ENCODE data around the gene SPATA3.

The SPATA3 gene

DNA sequence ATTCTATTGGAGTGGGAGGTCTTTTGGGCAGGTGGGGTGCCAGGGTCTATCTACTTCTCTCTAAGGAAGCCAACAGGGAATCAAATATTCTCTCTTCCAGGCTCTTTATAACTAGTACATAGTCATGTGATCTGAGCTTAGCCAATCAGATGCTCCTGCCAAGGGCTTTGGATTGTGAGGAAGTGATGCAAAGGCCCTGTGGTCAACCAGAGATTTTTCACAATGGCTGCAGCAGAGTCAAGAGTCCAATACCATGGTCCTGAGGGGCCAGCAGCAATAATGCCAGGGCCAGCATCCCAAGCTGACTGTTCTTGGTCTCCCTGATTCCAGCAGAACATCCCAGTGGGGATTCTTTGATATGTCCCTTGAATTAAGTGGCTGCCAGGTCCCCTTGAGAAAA is 33.0 kb downstream of the SPATA3 start:
- no peaks in the 10 kb centered on the region for H3K4me1 ChIP-seq (ENCODE audit: low read length)
- no peaks in the 10 kb centered on the region for H3K9me3 ChIP-seq (ENCODE audit: insufficient read depth, low read length)
- no peak overlapping the region for H3K9ac ChIP-seq (ENCODE audit: low read length)
- H4K20me1 ChIP-seq (ENCODE audit: insufficient read depth, low read length): no peaks in the 10 kb centered on the region
- H3K27me3 ChIP-seq (ENCODE audit: low read depth, low read length): no peaks in the 10 kb centered on the region
- H3K79me2 ChIP-seq (ENCODE audit: low read length): no peaks in the 10 kb centered on the region
- TF ChIP-seq, protein P1, sequence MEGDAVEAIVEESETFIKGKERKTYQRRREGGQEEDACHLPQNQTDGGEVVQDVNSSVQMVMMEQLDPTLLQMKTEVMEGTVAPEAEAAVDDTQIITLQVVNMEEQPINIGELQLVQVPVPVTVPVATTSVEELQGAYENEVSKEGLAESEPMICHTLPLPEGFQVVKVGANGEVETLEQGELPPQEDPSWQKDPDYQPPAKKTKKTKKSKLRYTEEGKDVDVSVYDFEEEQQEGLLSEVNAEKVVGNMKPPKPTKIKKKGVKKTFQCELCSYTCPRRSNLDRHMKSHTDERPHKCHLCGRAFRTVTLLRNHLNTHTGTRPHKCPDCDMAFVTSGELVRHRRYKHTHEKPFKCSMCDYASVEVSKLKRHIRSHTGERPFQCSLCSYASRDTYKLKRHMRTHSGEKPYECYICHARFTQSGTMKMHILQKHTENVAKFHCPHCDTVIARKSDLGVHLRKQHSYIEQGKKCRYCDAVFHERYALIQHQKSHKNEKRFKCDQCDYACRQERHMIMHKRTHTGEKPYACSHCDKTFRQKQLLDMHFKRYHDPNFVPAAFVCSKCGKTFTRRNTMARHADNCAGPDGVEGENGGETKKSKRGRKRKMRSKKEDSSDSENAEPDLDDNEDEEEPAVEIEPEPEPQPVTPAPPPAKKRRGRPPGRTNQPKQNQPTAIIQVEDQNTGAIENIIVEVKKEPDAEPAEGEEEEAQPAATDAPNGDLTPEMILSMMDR (IDR thresholded peaks at IDR 0.05; ENCODE audit: low read depth, low read length): no peak
- no peak for TF ChIP-seq EZH2phosphoT487 (IDR thresholded peaks at IDR 0.05; ENCODE audit: low read depth)
- no peak overlapping the region for H3K4me3 ChIP-seq (ENCODE audit: low read length)
- H3K36me3 ChIP-seq (replicated peaks; ENCODE audit: low read depth, low read length): no peaks in the 10 kb centered on the region
- H3K4me2 ChIP-seq (ENCODE audit: low read length): no peak overlapping the region
- H2AFZ ChIP-seq (ENCODE audit: low read depth, low read length): no peak overlapping the region
- no peak overlapping the region for H3K27ac ChIP-seq (ENCODE audit: low read length)

- Histone ChIP-seq H3K79me2 (ENCODE audit: low read length) (no peaks in the 10 kb centered on the region), H3K9ac (ENCODE audit: low read length) (no peak overlapping the region), H2AFZ (ENCODE audit: low read depth, low read length) (no peak overlapping the region), H3K4me1 (ENCODE audit: low read length) (peaks cover 4% of the 10 kb centered on the region; the same call in 1 of the 2 replicates), H3K27ac (ENCODE audit: low read length) (no peak overlapping the region), H4K20me1 (ENCODE audit: insufficient read depth, low read length) (no peaks in the 10 kb centered on the region), H3K9me3 (ENCODE audit: insufficient read depth, low read length) (no peaks in the 10 kb centered on the region), H3K36me3 (replicated peaks; ENCODE audit: low read depth, low read length) (no peaks in the 10 kb centered on the region), H3K4me3 (ENCODE audit: low read length) (no peak overlapping the region), H3K27me3 (ENCODE audit: low read depth, low read length) (no peaks in the 10 kb centered on the region), H3K4me2 (ENCODE audit: low read length) (no peak overlapping the region)
- TF ChIP-seq, protein P1 (IDR thresholded peaks at IDR 0.05; ENCODE audit: low read depth, low read length): no peak
- no peak for TF ChIP-seq EZH2phosphoT487 (IDR thresholded peaks at IDR 0.05; ENCODE audit: low read depth)
Measured at GRCh38 chr2:231029563-231029962, 33.6 kb downstream of the SPATA3 start.

GRCh38 chr2:231030725-231031124 is 34.8 kb downstream of the SPATA3 start:
- Histone ChIP-seq H4K20me1 (ENCODE audit: insufficient read depth, low read length) (no peaks in the 10 kb centered on the region), H3K9ac (ENCODE audit: low read length) (no peak overlapping the region)

GRCh38 chr2:231032575-231033140 is 36.7 kb downstream of the SPATA3 start:
- no peak overlapping the region for H3K4me2 ChIP-seq (ENCODE audit: low read length)
- peaks cover 4% of the 10 kb centered on the region; the same call in 1 of the 2 replicates for H3K4me1 ChIP-seq (ENCODE audit: low read length)
- no peak overlapping the region for H2AFZ ChIP-seq (ENCODE audit: low read depth, low read length)
- no peaks in the 10 kb centered on the region for H4K20me1 ChIP-seq (ENCODE audit: insufficient read depth, low read length)
- no peaks in the 10 kb centered on the region for H3K27me3 ChIP-seq (ENCODE audit: low read depth, low read length)
- no peaks in the 10 kb centered on the region for H3K36me3 ChIP-seq (replicated peaks; ENCODE audit: low read depth, low read length)
- no peak overlapping the region for H3K4me3 ChIP-seq (ENCODE audit: low read length)
- H3K9ac ChIP-seq (ENCODE audit: low read length): no peak overlapping the region
- no peaks in the 10 kb centered on the region for H3K9me3 ChIP-seq (ENCODE audit: insufficient read depth, low read length)
- no peak for TF ChIP-seq EZH2phosphoT487 (IDR thresholded peaks at IDR 0.05; ENCODE audit: low read depth)
- TF ChIP-seq, protein P1 (IDR thresholded peaks at IDR 0.05; ENCODE audit: low read depth, low read length): no peak
- no peak overlapping the region for H3K27ac ChIP-seq (ENCODE audit: low read length)
- H3K79me2 ChIP-seq (ENCODE audit: low read length): no peaks in the 10 kb centered on the region

More at GRCh38 chr2:231030725-231031124, 34.8 kb downstream of the SPATA3 start:
- Histone ChIP-seq H3K4me2 (ENCODE audit: low read length) (no peak overlapping the region), H3K36me3 (replicated peaks; ENCODE audit: low read depth, low read length) (no peaks in the 10 kb centered on the region), H3K27ac (ENCODE audit: low read length) (no peak overlapping the region), H2AFZ (ENCODE audit: low read depth, low read length) (no peak overlapping the region), H3K4me1 (ENCODE audit: low read length) (peaks cover 4% of the 10 kb centered on the region; the same call in 1 of the 2 replicates), H3K79me2 (ENCODE audit: low read length) (no peaks in the 10 kb centered on the region), H3K27me3 (ENCODE audit: low read depth, low read length) (no peaks in the 10 kb centered on the region), H3K9me3 (ENCODE audit: insufficient read depth, low read length) (no peaks in the 10 kb centered on the region), H3K4me3 (ENCODE audit: low read length) (no peak overlapping the region)
- no peak for TF ChIP-seq EZH2phosphoT487 (IDR thresholded peaks at IDR 0.05; ENCODE audit: low read depth)
- TF ChIP-seq, protein P1 (IDR thresholded peaks at IDR 0.05; ENCODE audit: low read depth, low read length): no peak
